ENCODE data around the gene PBX4.
A peak's percentile ranks its signal among the peaks of the same experiment; 100 is the strongest.

The PBX4 gene

DNA sequence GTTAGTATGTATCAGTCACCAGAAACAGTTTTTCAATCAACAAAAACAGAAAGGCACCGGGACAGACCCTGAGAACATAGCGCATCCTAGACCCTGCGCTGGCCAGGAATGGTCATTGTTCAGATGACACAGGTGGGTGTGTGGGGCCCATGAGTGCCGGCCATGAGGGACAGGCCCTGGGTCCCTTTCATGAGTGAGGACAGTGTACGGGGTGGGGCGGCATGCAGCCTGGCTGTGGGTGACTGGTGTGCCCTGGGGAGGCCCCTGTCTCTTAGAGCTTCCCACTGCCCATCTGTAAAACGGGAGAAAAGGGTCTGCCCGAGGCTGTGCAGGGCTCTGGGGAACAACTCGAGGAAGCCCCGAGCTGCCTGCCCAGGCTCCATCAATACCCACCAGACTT, 25.8 kb downstream of the PBX4 start:
- DNase-seq (ENCODE audit: low read depth in 2 of 3, low spot score in 1 of 3) = no peak

DNA sequence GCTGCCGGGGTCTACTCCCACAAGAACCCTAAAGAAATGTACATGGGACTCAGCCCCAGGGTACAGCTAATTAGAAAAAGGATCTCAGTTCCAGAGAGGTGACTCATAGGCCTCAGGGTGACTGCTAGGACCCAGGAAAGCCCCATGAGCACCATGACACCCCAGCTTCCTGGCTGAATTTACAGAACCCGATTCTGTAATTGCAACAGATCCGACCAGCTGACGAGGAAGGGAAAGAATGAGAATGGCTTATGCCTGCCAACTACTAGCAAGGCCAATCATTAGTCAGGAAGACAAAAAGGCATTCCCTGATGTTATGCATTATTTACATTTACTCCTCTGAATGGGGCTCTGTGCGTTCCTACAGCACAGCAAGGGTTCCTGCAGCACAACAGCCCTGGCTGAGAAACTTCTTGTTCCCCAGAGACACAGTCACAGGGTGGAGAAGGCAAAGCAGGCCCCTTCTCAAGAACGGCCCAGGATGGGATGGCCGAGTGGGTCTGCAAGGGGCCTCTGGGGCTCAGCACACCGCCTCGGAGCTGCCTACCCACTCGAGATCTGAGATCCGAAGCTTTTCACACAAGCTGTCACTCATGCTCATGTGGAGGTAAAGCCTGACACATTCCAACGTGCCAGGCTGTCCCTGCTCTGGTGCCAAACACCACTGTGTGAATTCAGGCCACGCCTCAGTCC, 27.2 kb downstream of the PBX4 start:
- peak; percentile 51 to 62 (median 59) for DNase-seq (ENCODE audit: low read depth in 2 of 3, low spot score in 1 of 3)

DNA sequence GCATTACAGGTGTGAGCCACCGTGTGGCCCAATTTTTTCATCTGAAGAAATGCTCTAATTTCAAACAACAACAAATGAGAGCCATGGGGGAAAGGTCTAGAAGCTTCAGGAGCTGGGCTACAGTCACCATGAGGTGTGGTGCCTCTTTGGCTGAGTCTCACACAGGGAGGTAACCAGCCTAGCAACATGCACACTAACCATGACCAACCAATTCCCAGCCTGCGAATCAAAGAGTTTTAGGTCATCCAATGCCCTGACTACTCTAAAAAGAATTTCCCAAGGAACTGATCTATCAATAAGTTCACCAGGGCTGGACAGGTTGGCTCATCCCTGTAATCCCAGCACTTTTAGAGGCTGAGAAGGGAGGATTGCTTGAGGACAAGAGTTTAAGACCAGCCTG, 29.9 kb downstream of the PBX4 start:
- DNase-seq (ENCODE audit: low read depth in 2 of 3, low spot score in 1 of 3) = no peak

DNA sequence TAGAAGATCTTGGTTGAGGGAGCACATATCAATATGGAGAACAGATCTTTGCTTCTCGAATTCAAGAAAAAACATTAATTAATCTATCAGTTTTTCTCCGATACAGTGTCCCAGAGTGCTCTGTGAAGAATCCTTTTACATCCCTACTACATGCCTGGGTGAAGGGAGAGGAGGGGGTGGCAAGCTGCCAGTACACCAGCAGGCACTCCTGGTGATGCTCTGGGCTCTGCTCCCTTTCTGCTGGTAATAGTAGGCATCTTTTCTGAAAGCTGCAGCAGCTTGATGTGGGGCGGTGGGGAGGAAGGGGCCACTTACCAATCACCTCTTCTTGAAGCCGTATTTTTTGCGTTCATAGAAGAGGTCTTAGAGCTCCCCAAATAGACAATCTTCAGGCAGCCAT, 30.7 kb downstream of the PBX4 start:
- no peak for DNase-seq (ENCODE audit: low read depth in 2 of 3, low spot score in 1 of 3)

DNA sequence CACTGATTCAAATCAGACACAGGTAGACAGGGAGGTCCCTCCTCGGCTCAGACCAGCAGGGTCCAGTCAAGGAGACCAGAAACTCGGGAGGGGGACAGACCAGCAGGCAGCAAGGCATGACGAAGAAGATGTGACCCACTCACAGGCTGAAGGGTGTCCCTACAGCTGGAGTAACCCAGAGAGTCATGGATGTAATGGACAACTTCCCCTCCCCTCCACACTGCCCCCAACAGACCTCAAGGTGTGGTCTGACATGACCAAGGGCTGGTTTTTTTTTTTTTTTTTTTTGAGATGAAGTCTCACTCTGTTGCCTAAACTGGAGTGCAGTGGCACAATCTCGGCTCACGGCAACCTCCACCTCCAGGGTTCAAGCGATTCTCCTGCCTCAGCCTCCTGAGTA, 34.1 kb downstream of the PBX4 start:
- DNase-seq (ENCODE audit: low read depth in 2 of 3, low spot score in 1 of 3) = no peak

DNA sequence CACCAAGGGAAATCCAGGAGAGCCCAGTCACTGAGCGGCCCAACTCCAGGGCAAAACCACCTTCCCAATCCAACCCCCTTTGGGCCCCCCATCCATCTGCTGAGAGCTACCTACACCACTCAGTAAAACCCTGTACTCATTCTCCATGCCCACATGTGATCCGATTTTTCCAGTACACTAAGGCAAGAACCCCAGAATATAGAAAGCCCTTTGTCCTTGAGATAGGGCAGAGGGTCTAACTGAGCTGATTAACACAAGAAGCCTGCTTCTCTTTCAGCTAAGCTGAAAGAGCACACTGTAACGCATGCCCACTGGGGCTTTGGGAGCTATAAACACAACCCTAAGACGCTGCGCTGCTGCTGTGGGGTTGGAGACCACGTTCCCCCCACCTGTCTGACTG, 36.0 kb downstream of the PBX4 start:
- DNase-seq (ENCODE audit: low read depth in 2 of 3, low spot score in 1 of 3) = no peak

DNA sequence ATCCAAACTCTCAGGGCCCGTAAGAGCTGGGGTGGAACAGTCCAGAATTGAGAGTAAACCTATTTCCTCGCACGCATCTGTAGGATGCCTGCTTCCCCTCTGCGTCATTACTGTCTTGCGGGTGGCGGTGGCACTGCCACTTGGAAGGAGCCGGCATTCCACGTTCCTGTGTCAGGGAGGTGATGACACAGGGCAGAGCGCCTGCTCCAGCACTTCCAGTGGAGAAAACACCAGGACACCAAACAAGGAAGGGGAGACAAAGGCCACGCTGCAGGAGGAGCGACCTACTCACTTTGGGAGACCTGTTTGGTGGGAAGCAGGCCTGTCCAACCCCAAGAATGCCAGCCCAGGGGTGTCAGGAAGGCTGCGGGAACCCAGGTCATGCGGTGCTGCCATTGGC, 37.1 kb downstream of the PBX4 start:
- DNase-seq (ENCODE audit: low read depth in 2 of 3, low spot score in 1 of 3) = no peak

DNA sequence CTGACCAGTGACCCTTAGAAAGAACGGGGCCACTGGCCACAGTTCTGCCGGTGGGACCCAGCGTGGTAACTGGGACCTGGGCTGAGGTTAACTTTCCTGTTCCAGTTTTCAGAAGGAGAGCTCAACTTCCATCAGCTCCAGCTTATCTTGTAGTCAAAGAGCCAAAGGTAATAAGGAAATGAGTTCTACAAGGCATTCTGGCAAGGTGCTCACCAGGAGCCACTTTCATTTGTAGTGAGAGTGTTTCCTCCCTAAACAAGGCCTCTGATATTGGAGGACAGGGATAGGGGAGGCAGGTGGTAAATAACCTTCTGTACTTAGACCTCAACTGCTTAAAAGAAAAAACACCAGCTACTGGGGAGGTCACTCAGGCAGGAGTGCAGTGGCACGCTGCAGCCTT, 38.1 kb downstream of the PBX4 start:
- DNase-seq (ENCODE audit: low read depth in 2 of 3, low spot score in 1 of 3) = no peak

DNA sequence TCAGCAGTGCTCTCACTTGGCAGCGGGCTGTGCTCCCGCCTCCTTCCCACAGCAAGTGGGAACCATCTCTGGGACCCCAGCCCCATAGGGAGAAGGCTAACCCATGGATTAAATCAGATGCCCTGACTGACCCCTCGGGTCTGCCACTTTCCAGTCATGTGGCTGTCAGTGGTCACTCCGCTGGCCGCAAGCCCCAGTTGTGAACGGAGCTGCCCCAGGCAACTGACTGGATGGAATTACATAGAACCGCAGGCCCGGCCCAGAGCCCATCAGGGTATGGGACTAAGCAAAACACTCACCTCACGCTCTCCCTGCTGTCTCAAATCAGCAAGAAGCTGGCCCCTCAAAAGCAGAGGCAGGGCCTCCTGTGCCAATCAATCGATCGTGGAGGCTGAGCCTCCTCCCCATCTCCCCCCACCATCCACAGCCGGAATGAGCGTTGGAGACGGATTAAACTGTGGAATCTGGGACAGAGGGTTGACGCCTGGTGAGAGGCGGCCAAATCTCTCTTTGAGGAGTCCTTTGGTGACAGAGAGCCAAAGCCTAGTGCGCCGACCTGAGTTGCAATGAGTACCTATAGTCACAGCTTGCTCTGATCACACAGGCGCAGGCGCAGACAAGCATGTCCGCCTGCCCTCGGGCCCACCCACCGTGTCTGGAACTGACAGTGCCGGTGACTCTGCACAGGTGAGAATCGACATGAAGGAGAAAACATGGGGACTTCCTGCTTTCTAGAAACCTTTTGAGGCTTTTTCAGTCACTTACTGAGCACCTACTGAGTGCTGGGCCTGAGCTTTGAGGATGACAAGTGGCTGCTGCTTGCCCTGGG, 38.7 kb downstream of the PBX4 start:
- DNase-seq (ENCODE audit: low read depth in 2 of 3, low spot score in 1 of 3) = no peak

DNA sequence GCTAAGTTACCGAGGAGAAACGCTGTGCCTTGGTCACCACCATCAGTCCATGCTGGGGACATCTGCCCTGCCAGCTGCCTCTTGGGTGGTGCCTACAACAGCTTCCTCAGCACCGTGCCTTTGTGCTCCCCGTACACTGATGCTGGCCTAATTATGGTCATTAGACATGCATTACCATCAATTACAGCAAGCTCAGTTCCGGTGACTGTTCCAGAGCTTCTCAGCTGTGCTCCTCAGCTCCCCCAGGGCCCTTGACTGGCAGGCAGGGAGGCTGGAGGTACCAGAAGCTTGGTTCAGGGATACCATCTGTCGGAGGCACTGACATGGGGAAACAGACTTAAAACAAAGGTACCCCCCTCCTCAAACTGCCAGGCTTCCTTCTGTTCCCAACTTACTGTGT, 40.2 kb downstream of the PBX4 start:
- no peak for DNase-seq (ENCODE audit: low read depth in 2 of 3, low spot score in 1 of 3)

DNA sequence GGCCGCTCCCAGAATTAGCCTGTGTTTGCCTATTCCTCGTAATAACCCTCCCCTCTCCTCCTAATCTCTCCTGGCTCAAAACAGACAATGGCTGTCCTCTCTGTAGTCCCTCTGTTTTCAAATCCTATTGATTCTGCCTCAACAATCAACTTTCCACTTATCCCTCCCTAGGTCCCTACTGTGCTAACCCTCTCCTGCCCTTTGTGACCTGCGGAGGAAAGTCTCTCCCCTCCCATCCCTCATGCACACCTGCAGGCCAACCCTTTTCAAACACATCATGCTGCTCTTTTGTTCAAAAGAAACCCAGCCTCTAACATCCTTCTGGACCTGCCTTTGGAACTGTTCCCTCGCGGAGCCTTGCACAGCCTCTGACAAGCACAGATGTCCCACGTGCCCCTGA, 43.1 kb downstream of the PBX4 start:
- DNase-seq (ENCODE audit: low read depth in 2 of 3, low spot score in 1 of 3) = no peak

DNA sequence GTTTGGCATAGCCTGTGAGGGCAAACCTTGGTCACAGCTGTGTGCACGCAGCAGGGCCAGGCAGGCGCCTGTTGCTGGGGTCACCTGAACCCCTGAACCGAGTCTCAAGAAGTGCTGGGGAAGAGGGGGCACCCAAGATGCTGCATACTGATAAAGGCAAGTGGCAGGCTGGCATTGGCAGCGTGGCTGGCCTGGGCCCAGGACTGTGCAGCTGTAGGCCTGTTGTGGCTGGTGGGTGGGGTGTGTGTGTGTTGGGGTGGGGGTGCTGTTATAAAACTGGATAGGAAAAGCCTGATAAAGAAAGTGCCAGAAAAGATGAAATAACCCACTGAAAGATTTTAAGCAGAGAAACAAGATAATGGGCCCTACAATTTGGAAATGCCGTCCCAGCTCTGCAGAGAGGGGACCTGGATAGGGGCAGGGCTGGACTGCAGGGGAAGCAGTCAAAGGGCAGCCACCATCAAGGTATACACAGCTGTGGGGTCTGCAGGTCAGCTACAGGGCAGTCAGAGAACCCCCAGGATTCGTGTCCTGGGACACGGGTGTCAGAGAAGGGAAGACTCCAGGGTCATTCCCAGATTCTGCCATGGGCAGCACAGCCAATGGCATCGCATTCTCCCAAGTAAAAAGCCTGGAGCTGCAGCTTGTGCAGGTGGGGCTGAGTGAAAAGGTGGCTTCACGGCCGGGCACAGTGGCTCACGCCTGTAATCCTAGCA, 47.3 kb downstream of the PBX4 start:
- no peak for DNase-seq (ENCODE audit: low read depth in 2 of 3, low spot score in 1 of 3)

DNA sequence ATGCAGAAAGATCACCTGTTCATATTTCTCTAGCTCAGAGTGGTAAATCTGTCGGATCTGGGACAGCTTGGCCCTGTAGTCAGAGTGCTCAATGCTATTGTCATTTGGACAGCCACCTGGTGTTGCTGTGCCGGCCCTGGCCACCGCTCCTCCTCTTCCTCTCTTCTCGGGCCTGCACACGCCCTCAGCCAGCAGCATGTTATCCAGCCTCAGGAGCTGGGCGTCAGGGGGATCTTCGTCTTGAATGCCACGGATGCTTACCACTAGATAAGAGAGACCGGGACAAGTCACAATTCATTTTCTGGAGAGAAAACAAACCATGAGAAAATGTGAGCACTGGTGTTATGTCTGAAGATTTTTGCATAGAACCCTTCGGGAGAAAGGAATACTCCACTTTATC, 47.9 kb downstream of the PBX4 start:
- no peak for DNase-seq (ENCODE audit: low read depth in 2 of 3, low spot score in 1 of 3)

DNA sequence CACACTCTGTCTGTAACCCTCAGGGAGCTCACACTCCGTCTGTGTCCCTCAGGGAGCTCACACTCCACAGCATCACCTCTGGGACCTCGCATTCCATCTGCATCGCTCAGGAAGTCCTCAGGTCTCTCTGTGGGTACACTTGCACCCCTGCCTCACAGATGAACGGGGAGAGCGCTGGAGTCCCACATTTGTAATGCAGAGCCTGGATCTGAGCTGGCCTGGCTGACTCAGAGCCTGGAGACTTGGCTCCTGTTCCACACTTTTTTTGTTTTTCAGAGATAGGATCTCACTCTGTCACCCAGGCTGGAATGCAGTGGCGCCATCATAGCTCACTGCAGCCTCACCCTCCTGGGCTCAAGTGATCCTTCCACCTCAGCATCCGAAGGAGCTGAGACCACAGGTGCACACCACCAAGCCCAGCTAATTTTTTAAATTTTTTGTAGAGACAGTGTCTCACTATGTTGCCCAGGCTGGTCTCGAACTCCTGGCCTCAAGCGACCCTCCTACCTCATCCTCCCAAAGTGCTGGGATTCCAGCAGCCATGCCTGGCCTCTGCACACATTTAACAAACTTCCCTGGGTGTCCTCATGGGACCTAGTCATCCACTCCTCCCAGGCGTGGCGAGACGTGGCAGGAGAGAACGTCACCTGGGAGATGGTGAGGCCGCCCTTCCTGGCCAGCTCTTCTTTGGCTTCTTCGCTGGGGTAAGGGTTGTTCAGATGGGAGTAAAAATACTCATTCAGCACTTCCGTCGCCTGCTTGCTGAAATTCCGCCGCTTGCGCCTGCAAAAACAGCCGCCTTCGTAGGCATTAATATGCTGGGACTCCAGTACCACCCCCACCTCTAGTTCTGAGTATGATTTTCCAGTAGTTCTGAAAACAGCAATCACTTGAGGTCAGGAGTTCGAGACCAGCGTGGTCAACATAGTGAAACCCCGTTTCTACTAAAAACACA, 49.4 kb downstream of the PBX4 start:
- no peak for DNase-seq (ENCODE audit: low read depth in 2 of 3, low spot score in 1 of 3)

DNA sequence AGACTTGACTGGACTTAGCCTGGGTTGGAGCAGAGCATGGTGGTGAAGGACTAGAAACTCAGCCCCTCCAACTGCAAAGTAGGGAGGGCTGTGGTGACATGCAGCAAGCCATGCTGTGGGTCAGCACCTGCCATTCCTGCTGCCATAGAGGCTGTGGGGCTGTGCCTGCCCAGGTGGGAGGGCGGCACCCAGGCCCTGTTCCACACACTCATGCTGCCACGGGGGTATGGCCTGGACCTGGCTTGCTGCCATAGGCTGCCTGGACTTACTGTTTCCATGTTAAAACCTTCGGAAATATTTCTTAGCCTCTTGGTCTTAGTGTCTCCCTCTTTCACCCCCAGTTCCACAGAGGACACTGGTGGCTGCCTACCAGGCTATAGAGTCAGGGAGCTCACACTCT, 51.1 kb downstream of the PBX4 start:
- no peak for DNase-seq (ENCODE audit: low read depth in 2 of 3, low spot score in 1 of 3)

DNA sequence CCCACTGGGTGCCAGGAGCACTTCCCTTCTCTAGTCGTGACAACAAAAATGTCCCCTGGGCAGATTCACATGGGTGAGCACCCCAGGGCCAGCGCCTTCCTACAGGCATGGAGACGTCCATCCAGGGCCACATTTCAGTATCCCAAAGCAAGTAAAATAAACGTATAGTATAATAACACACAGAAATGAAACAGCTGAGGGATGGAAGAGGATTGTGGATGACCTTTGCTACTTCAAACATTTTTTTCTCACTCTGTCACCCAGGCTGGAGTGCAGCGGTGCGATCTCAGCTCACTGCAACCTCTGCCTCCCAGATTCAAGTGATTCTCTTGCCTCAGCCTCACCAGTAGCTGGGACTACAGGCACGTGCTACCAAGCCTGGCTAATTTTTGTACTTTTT, 52.2 kb downstream of the PBX4 start:
- DNase-seq (ENCODE audit: low read depth in 2 of 3, low spot score in 1 of 3) = no peak

DNA sequence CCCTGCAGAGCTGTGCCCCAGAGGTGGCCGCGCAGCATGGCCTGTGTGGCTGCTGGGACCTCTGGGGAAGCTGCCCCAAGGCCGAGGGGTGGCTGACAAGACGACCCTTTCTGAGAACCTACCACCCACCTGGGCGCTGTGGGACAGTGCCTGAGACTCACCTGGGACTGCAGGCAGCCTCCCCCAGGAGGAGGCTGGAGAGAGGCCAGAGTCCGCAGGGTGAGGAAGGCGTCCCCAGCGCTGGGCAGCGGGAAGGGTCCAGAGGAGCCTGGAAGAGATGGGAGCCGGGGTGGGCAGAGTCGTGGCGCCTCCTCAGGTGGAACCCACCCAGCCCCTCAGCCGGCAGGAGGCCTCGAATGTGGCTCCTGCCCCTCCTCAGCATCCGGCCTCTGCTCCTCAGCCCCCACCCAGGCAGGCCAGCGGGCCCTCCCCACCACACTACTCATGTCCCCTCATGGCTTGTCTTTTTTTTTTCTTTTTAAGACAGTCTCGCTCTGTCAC, 55.1 kb downstream of the PBX4 start:
- no peak for DNase-seq (ENCODE audit: low read depth in 2 of 3, low spot score in 1 of 3)

DNA sequence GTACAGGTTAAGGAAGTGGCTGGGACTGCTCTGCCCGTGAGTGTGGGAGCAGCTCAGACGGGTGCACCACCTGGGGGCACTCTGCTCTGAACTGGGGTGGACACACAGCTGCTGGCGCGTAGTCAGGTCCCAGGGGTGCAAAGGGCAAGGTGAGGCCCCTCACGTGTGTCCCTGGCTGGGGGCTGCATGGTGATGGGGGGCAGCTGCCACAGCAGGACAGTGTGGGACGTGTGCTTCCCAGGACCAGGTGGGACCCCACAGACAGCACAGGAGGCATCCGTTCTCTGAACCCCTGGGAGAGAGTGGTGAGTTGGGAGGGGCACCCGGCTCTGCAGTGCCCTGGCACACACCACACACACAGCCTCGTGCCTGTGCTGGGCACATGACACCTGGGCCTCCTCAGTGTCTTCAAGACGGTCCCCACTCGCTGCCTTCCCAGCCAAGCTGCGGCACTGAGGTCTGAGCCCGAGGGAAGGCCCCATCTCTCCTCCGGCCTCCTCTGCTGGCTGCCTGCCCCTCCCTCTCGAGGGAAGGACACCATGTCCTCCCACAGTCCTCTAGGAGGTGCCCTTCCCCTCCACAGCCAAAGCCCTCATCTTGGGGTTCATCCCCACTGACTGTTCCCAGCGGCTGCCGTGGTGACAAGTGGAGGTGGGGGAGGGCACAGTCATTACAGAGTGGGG, 55.7 kb downstream of the PBX4 start:
- no peak for DNase-seq (ENCODE audit: low read depth in 2 of 3, low spot score in 1 of 3)

DNA sequence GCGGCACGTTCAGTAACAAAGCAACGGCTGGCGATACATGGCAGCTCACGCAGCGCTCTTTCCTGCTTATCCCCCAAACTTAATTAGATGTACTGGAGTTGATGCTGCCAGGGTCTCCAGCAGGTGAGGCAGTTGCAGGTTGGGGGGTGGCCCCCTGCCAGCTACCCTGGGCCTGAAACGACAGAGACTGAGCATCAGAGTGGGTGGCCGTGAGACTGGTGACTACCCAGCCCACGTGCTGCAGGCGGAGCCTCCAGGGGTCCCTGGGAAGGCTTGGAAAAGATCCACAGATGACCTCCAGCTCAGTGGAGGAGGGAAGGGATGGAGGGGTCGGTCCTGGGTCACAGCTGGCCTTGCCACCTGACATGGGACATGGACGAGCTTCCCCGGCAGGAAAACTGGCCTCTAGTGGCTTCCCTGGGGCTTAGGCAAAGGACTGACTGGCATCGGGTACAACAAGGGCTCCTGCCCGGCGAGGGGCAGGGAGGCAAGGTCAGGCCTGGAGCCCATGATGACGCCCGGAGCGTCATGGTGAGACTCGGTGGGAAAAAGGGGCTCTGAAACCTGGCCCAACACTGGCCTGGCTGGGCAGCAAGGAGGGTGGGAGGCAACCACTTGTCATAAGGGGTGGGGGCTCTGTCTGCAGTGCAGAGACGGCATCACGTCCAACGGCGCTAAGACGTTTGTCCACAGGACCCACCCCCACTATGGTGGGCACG, 56.4 kb downstream of the PBX4 start:
- DNase-seq (ENCODE audit: low read depth in 2 of 3, low spot score in 1 of 3) = no peak

DNA sequence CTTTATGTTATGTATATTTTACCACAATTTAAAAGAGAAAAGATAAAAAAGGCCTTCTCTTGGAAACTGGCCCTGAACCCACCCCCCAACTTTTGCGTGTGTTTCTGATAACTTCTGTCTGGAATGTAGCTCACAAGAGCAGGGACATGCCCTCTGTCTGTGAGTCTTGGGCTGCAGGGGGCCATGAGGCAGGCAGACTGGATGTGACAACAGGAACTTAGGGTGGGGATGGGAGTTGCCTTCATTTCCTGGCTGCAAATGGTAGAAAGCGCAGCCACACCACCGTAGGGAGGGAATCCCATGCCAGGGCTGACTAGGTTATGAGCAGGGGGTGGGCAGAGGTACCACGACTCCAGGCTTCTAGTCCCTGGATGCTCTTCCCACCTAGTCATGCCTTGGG, 58.6 kb downstream of the PBX4 start:
- no peak for DNase-seq (ENCODE audit: low read depth in 2 of 3, low spot score in 1 of 3)
